Peyer's patch (tissue), 4 donors: Measurements from ENCODE around the gene RPS6KA6. TPM values are rescaled to one million over a fixed set of nuclear protein-coding genes. Genes with fewer than 3 reads are reported as not detected.
A peak's percentile ranks its signal among the peaks of the same experiment; 100 is the strongest.

Experiments
- DNase-seq, 3 donors: peaks; one replicate each; pipeline ENCODE4 v3.0.0-alpha.2; 2017 to 2019
- H3K27ac ChIP-seq, 4 donors: fragments of 200-600 bp; sonication (generic); one replicate each; pipeline ENCODE4 v1.5.1; 2016 to 2019
- H3K27me3 ChIP-seq, 2 donors: fragments of 200-600 bp; sonication (generic); one replicate each; pipeline ENCODE4 v1.5.1; 2019
- H3K36me3 ChIP-seq, 3 donors: fragments of 200-600 bp; sonication (generic); one replicate each; pipeline ENCODE4 v1.5.1; 2016 to 2019
- H3K4me1 ChIP-seq, 4 donors: fragments of 200-600 bp; sonication (generic); one replicate each; pipeline ENCODE4 v1.5.1; 2016 to 2019
- H3K4me3 ChIP-seq, 4 donors: fragments of 200-600 bp; sonication (generic); 1 replicate in 3 of 4; 2 replicates in 1 of 4; pipeline ENCODE4 v1.5.1; 2016 to 2019; ENCODE audit warnings: mild to moderate bottlenecking in 1 of 4
- H3K9me3 ChIP-seq, 4 donors: fragments of 200-600 bp; sonication (generic); one replicate each; pipeline ENCODE4 v1.5.1; 2016 to 2019; ENCODE audit warnings: mild to moderate bottlenecking in 1 of 4
- CTCF ChIP-seq, 6 experiments: fragments of 450-650 bp in 4 of 6; fragments of 200-600 bp in 2 of 6; sonication (generic) in 1 of 6; IDR thresholded peaks; one replicate each; pipeline ENCODE4 v1.5.1; 2017 to 2019; ENCODE audit warnings: antibody characterized with exemption in 6 of 6, mild to moderate bottlenecking in 3 of 6, moderate library complexity in 1 of 6
- POLR2A ChIP-seq, 2 donors: fragments of 450-650 bp; IDR thresholded peaks; one replicate each; pipeline ENCODE4 v1.5.1; 2017; ENCODE audit warnings: antibody characterized with exemption in 2 of 2, mild to moderate bottlenecking in 2 of 2, moderate library complexity in 2 of 2
- small RNA-seq, 2 donors: library from RNA; depleted of rRNA; stranded (forward); fragments of <200 nt; gene quantifications; one replicate each; pipeline ENCODE3, GENCODE V24; 2016
- total RNA-seq, 4 donors: library from RNA; depleted of rRNA; stranded (reverse); fragments of >200 nt; gene quantifications; one replicate each; pipeline ENCODE4 v1.1.0, GENCODE V29; 2016

Gene RPS6KA6
- total RNA-seq, 4 donors from 2014 or later: 1.7 to 7.9 (median 5.4) TPM

GRCh38 chrX:84064164-84064563 lies 123.8 kb downstream of the RPS6KA6 start:
- no peaks in the 10 kb centered on the region for H3K27me3 ChIP-seq
- no peak for TF ChIP-seq CTCF (IDR thresholded peaks at IDR 0.05)
- no peak for TF ChIP-seq POLR2A (IDR thresholded peaks at IDR 0.05)
- no peak overlapping the region for H3K27ac ChIP-seq
- H3K9me3 ChIP-seq: no peaks in the 10 kb centered on the region
- H3K36me3 ChIP-seq: no peaks in the 10 kb centered on the region
- H3K4me3 ChIP-seq: no peak overlapping the region
- DNase-seq: no peak
- no peaks in the 10 kb centered on the region for H3K4me1 ChIP-seq

- no peak overlapping the region for H3K4me3 ChIP-seq
- H3K4me1 ChIP-seq: no peaks in the 10 kb centered on the region
- no peak overlapping the region for H3K27ac ChIP-seq
- no peaks in the 10 kb centered on the region for H3K27me3 ChIP-seq
- H3K36me3 ChIP-seq: no peaks in the 10 kb centered on the region
- H3K9me3 ChIP-seq: no peaks in the 10 kb centered on the region
- DNase-seq: no peak
- TF ChIP-seq CTCF (IDR thresholded peaks at IDR 0.05) (no peak), POLR2A (IDR thresholded peaks at IDR 0.05) (no peak)
Measured at GRCh38 chrX:84047339-84047738, 140.7 kb downstream of the RPS6KA6 start.

- no peaks in the 10 kb centered on the region for H3K9me3 ChIP-seq
- H3K4me3 ChIP-seq: no peak overlapping the region
- TF ChIP-seq POLR2A (IDR thresholded peaks at IDR 0.05) (no peak), CTCF (IDR thresholded peaks at IDR 0.05) (peak in 4 of 6 experiments; percentile 33 to 69 (median 56))
- no peaks in the 10 kb centered on the region for H3K36me3 ChIP-seq
- H3K27me3 ChIP-seq: no peaks in the 10 kb centered on the region
- no peaks in the 10 kb centered on the region for H3K4me1 ChIP-seq
- DNase-seq: peak in 1 of 3 donors; percentile 51
- H3K27ac ChIP-seq: no peak overlapping the region
Measured at GRCh38 chrX:84046403-84046984, 141.5 kb downstream of the RPS6KA6 start.

- H3K9me3 ChIP-seq: no peaks in the 10 kb centered on the region
- no peaks in the 10 kb centered on the region for H3K36me3 ChIP-seq
- H3K4me1 ChIP-seq: no peaks in the 10 kb centered on the region
- no peaks in the 10 kb centered on the region for H3K27me3 ChIP-seq
- DNase-seq: no peak
- no peak overlapping the region for H3K4me3 ChIP-seq
- no peak overlapping the region for H3K27ac ChIP-seq
- no peak for TF ChIP-seq POLR2A (IDR thresholded peaks at IDR 0.05)
- TF ChIP-seq CTCF (IDR thresholded peaks at IDR 0.05): no peak
Measured at GRCh38 chrX:84044051-84044450, 143.9 kb downstream of the RPS6KA6 start.

Small RNA genes lying within 50 kb of the gene (small RNA-seq; reads per million reads assigned to genes)
- 0 reads per million in 2 donors for gene MIR548I4
